Panc1 (cell line): ENCODE results near the gene SZT2. TPM values are rescaled to one million over a fixed set of nuclear protein-coding genes. Genes with fewer than 3 reads are reported as not detected.

Source experiments
- ATAC-seq: fragments of 200-7000 bp; cut with Tn5 transposase; 2 replicates; pipeline ENCODE4 v1.9.1; 2020; ENCODE audit warnings: mild to moderate bottlenecking, moderate library complexity
- BruUV-seq: library from RNA; stranded (reverse); fragments of 400-500 nt; replicated peaks from 2 replicates; lab custom pipeline; 2021; lab: Mats Ljungman, UMichigan
- CTCF ChIA-PET: fragments of 300-600 bp; sonication (Branson Sonifier 250); formaldehyde crosslinking; loops from one replicate; lab custom pipeline; 2022; ENCODE audit warnings: antibody characterized with exemption; lab: Charles Lee
- POLR2A ChIA-PET: fragments of 300-600 bp; sonication (Branson Sonifier 250); formaldehyde crosslinking; loops from one replicate; lab custom pipeline; 2022; ENCODE audit warnings: antibody characterized with exemption; lab: Charles Lee
- DNase-seq: peaks from one replicate; pipeline ENCODE4 v3.0.0-alpha.2; 2010; ENCODE audit warnings: low read depth, low spot score
- H3K27ac ChIP-seq: 2 replicates; pipeline ENCODE4 v1.5.1; 2011; ENCODE audit warnings: mild to moderate bottlenecking, low read length, inconsistent platforms
- H3K27me3 ChIP-seq: fragments of 200-500 bp; sonication (Bioruptor generic); 2 replicates; pipeline ENCODE4 v1.6.0; 2014; ENCODE audit warnings: low read length, inconsistent platforms; ENCODE audit not compliant: control insufficient read depth, insufficient read depth
- H3K36me3 ChIP-seq: fragments of 200-500 bp; sonication (Bioruptor generic); 2 replicates; pipeline ENCODE4 v1.5.1; 2014; ENCODE audit warnings: inconsistent platforms, mild to moderate bottlenecking, low read length, moderate library complexity; ENCODE audit not compliant: control insufficient read depth, insufficient read depth
- H3K4me1 ChIP-seq: 2 replicates; pipeline ENCODE4 v1.5.1; 2011; ENCODE audit warnings: inconsistent platforms, mild to moderate bottlenecking, low read length, moderate library complexity; ENCODE audit not compliant: control insufficient read depth, insufficient read depth
- H3K4me3 ChIP-seq, 2 experiments: 2 replicates each; pipeline ENCODE4 v1.5.1; 2011 to 2012; ENCODE audit warnings: low read depth in 2 of 2, low read length in 2 of 2, mild to moderate bottlenecking in 2 of 2, inconsistent platforms in 1 of 2, moderate library complexity in 1 of 2
- H3K9me3 ChIP-seq: fragments of 200-500 bp; sonication (Bioruptor generic); 2 replicates; pipeline ENCODE4 v1.5.1; 2014; ENCODE audit warnings: low read depth, mild to moderate bottlenecking, inconsistent platforms, low read length, moderate library complexity; ENCODE audit not compliant: control insufficient read depth, insufficient read depth
- CTCF ChIP-seq: fragments of 450-650 bp; IDR thresholded peaks from 2 replicates; pipeline ENCODE4 v1.5.1; 2017; ENCODE audit warnings: mild to moderate bottlenecking
- POLR2AphosphoS5 ChIP-seq: IDR thresholded peaks from 2 replicates; pipeline ENCODE4 v1.6.1; 2012; ENCODE audit warnings: mild to moderate bottlenecking, low read depth, low read length, moderate library complexity
- REST ChIP-seq, 2 experiments: IDR thresholded peaks; 2 replicates each; pipeline ENCODE4 v1.6.1; 2011 to 2012; ENCODE audit warnings: low read depth in 2 of 2, control low read depth in 1 of 2, low read length in 1 of 2, mild to moderate bottlenecking in 1 of 2, moderate library complexity in 1 of 2; ENCODE audit not compliant: insufficient read depth in 1 of 2
- SIN3A ChIP-seq: IDR thresholded peaks from 2 replicates; pipeline ENCODE4 v1.6.1; 2012; ENCODE audit warnings: low read depth, mild to moderate bottlenecking, low read length, moderate library complexity, borderline replicate concordance; ENCODE audit not compliant: insufficient read depth
- TCF7L2 ChIP-seq: IDR thresholded peaks from 2 replicates; pipeline ENCODE4 v1.6.1; 2011; ENCODE audit warnings: mild to moderate bottlenecking, low read depth, low read length, inconsistent platforms
- in situ Hi-C: cut with HindIII; loops from 2 replicates; pipeline ENCODE4 v1.10.0; 2016; ENCODE audit warnings: low sequenced_read_pairs, low pct_unique_long_range_greater_than_20kb
- intact Hi-C: fragments of 100-400 bp; cut with micrococcal nuclease; formaldehyde crosslinking; loops from one replicate; pipeline ENCODE4 v1.10.0; 2022; ENCODE audit not compliant: unreplicated experiment
- total RNA-seq: library from RNA; stranded (reverse); gene quantifications from one replicate; pipeline ENCODE4 v1.2.1, GENCODE V29; 2021; ENCODE audit not compliant: unreplicated experiment

SZT2 gene
- total RNA-seq, 1 experiment from 2014 or later, result 40.2 TPM

GRCh38 chr1:43466403-43466802 is 76.7 kb downstream of the SZT2 start:
- no TSS peak for BruUV-seq
- in situ Hi-C loops (no loop called here), intact Hi-C loops (no loop called here)
- ATAC-seq, result no peak
- no peaks in the 10 kb centered on the region for H3K9me3 ChIP-seq
- ChIA-PET CTCF (no interaction called here), POLR2A (no interaction called here)
- H3K4me3 ChIP-seq, result no peak overlapping the region
- H3K36me3 ChIP-seq, result no peaks in the 10 kb centered on the region
- H3K27me3 ChIP-seq, result no peaks in the 10 kb centered on the region
- no peak for TF ChIP-seq SIN3A
- H3K27ac ChIP-seq, result no peak overlapping the region
- H3K4me1 ChIP-seq, result no peaks in the 10 kb centered on the region
- DNase-seq, result no peak

- Histone ChIP-seq H3K4me3 (no peak overlapping the region), H3K27me3 (no peaks in the 10 kb centered on the region), H3K36me3 (no peaks in the 10 kb centered on the region), H3K27ac (no peak overlapping the region), H3K4me1 (peaks cover 3% of the 10 kb centered on the region; the same call in 1 of the 2 replicates), H3K9me3 (no peaks in the 10 kb centered on the region)
- intact Hi-C loops (no loop called here), in situ Hi-C loops (no loop called here)
- CTCF ChIA-PET, result no interaction called here
- DNase-seq (no peak), ATAC-seq (no peak)
- no TSS peak for BruUV-seq
- POLR2A ChIA-PET, result no interaction called here
- TF ChIP-seq CTCF, result no peak
- no peak for TF ChIP-seq POLR2AphosphoS5
- no peak for TF ChIP-seq SIN3A
- no peak for TF ChIP-seq TCF7L2
- no peak for TF ChIP-seq REST (IDR thresholded peaks at IDR 0.05; ENCODE audit: insufficient read depth in 1 of 2, low read depth in 2 of 2, low read length in 1 of 2)
Measured at GRCh38 chr1:43468414-43468813, 78.7 kb downstream of the SZT2 start.

GRCh38 chr1:43469932-43470331 is 80.2 kb downstream of the SZT2 start:
- in situ Hi-C loops (no loop called here), intact Hi-C loops (no loop called here)
- TF ChIP-seq CTCF (no peak), TCF7L2 (no peak), POLR2AphosphoS5 (no peak), REST (IDR thresholded peaks at IDR 0.05; ENCODE audit: insufficient read depth in 1 of 2, low read depth in 2 of 2, low read length in 1 of 2) (no peak), SIN3A (no peak)
- ATAC-seq (no peak), DNase-seq (no peak)
- CTCF ChIA-PET, result no interaction called here
- no peaks in the 10 kb centered on the region for H3K9me3 ChIP-seq
- H3K27ac ChIP-seq, result no peak overlapping the region
- peaks cover 3% of the 10 kb centered on the region for H3K4me1 ChIP-seq
- H3K4me3 ChIP-seq, result no peak overlapping the region
- H3K36me3 ChIP-seq, result no peaks in the 10 kb centered on the region
- POLR2A ChIA-PET, result no interaction called here
- H3K27me3 ChIP-seq, result no peaks in the 10 kb centered on the region
- no TSS peak for BruUV-seq
